Activated gamma-delta T cell treated with Interleukin-2 at 50 U/mL for 16 hours (primary cell): Measurements from ENCODE around the gene NPIPA3.
"Not testable (repeated sequence)": the region's sequence is repeated elsewhere in the genome, so short reads cannot be mapped to it uniquely, and the experiment has no call there.

ENCODE experiments used
- DNase-seq: peaks from one replicate; pipeline ENCODE4 v3.0.0-alpha.2; 2020

NPIPA3 gene

GRCh38 chr16:14742273-14743128 is 39.3 kb downstream of the NPIPA3 start, which contains the start of gene NPIPA2:
Gene NPIPA2 (plus strand): TSS chr16:14742533. CDS start chr16:14748066, 5,533 bp downstream.
- DNase-seq = not testable (repeated sequence)

GRCh38 chr16:14773654-14774053 is 70.4 kb downstream of the NPIPA3 start:
- not testable (repeated sequence) for DNase-seq

DNA sequence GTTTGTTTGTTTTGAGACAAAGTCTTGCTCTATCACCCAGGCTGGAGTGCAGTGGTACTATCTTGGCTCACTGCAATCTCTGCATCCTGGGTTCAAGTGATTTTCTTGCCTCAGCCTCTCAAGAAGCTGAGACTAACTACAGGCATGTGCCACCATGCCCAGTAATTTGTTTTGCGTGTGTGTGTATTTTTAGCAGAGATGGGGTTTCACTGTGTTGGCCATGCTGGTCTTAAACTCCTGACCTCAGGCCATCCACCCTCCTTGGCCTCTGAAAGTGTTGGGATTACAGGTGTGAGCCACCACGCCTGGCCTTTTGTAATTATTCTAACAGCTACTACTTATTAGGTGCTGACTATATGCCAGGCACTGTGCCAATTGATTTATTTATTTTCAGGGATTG is 72.4 kb downstream of the NPIPA3 start:
- not testable (repeated sequence) for DNase-seq
